ENCODE results near the gene C2orf68.

DNA sequence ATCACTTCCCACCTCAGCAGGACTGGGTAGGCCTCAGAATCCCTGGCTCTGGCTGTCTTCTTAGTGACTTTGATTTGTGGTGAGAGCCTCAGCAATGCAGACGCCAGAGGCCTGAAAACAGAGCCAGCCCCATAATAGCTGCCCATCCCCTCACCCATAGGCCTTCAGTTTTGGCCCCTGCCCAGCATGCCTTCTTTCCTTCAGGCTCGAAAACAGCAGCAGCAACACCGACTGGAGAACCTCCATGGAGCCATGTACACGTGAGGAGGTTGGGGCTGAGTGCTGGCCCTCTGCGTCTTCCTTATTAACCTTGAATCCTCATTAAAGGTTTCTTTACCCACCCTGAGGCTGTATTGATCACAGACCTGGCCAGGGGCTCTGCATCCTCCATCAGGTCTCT lies 14.6 kb downstream of the C2orf68 start:
- no peak for TF ChIP-seq TCF7L2 (IDR thresholded peaks at IDR 0.05; ENCODE audit: low read depth, low read length)
- no peak for TF ChIP-seq CTCF (IDR thresholded peaks at IDR 0.05)
- no peak for TF ChIP-seq SIN3A (IDR thresholded peaks at IDR 0.05; ENCODE audit: borderline replicate concordance, insufficient read depth, low read depth, low read length)
- TF ChIP-seq POLR2AphosphoS5 (IDR thresholded peaks at IDR 0.05; ENCODE audit: low read depth, low read length) = no peak

Measured in Panc1 (cell line).